Astrocyte (in vitro differentiated cells and primary cell): ENCODE measurements around the gene TBC1D19. TPM values are rescaled to one million over a fixed set of nuclear protein-coding genes. Genes with fewer than 3 reads are reported as not detected.

Experiments
- DNase-seq: peaks from one replicate; pipeline ENCODE4 v3.0.0-alpha.2; 2010; ENCODE audit warnings: low read depth
- FAIRE-seq: peaks from 2 replicates; lab custom pipeline; 2011; peaks lifted over from hg19 to GRCh38; lab: Jason Lieb, UNC
- H2AFZ ChIP-seq: 2 replicates; pipeline ENCODE4 v1.6.0; 2012; ENCODE audit warnings: low read depth, low read length, inconsistent platforms
- H3K27ac ChIP-seq: 2 replicates; pipeline ENCODE4 v1.5.1; 2011; ENCODE audit warnings: low read depth, low read length, inconsistent platforms
- H3K27me3 ChIP-seq: 2 replicates; pipeline ENCODE4 v1.6.0; 2011; ENCODE audit warnings: low read length, inconsistent platforms; ENCODE audit not compliant: insufficient read depth
- H3K36me3 ChIP-seq: 2 replicates; pipeline ENCODE4 v1.5.1; 2011; ENCODE audit warnings: low read length, inconsistent platforms; ENCODE audit not compliant: insufficient read depth
- H3K4me1 ChIP-seq: 2 replicates; pipeline ENCODE4 v1.5.1; 2011; ENCODE audit warnings: low read length, inconsistent platforms; ENCODE audit not compliant: insufficient read depth
- H3K4me2 ChIP-seq: 2 replicates; pipeline ENCODE4 v1.6.0; 2012; ENCODE audit warnings: low read length, inconsistent platforms
- H3K4me3 ChIP-seq: 2 replicates; pipeline ENCODE4 v1.5.1; 2011; ENCODE audit warnings: low read depth, mild to moderate bottlenecking, low read length, inconsistent platforms; ENCODE audit not compliant: insufficient read depth
- H3K79me2 ChIP-seq: 2 replicates; pipeline ENCODE4 v1.6.0; 2012; ENCODE audit warnings: mild to moderate bottlenecking, low read length, inconsistent platforms; ENCODE audit not compliant: insufficient read depth
- H3K9ac ChIP-seq: 2 replicates; pipeline ENCODE4 v1.6.0; 2012; ENCODE audit warnings: mild to moderate bottlenecking, low read length, inconsistent platforms
- H3K9me3 ChIP-seq: 2 replicates; pipeline ENCODE4 v1.5.1; 2012; ENCODE audit warnings: low read depth, mild to moderate bottlenecking, low read length, inconsistent platforms; ENCODE audit not compliant: insufficient read depth
- H4K20me1 ChIP-seq: 2 replicates; pipeline ENCODE4 v1.6.0; 2012; ENCODE audit warnings: low read length, inconsistent platforms; ENCODE audit not compliant: insufficient read depth
- H3K27ac Mint-ChIP-seq: one replicate; pipeline ENCODE4 v1.8.0; 2021; ENCODE audit warnings: mild to moderate bottlenecking, mixed read lengths; ENCODE audit not compliant: unreplicated experiment
- H3K27me3 Mint-ChIP-seq: one replicate; pipeline ENCODE4 v1.8.0; 2021; ENCODE audit warnings: low read depth, mixed read lengths; ENCODE audit not compliant: unreplicated experiment
- H3K36me3 Mint-ChIP-seq: one replicate; pipeline ENCODE4 v1.8.0; 2021; ENCODE audit warnings: low read depth, mixed read lengths; ENCODE audit not compliant: unreplicated experiment
- H3K4me1 Mint-ChIP-seq: one replicate; pipeline ENCODE4 v1.8.0; 2021; ENCODE audit warnings: low read depth, mixed read lengths; ENCODE audit not compliant: unreplicated experiment
- H3K4me3 Mint-ChIP-seq: one replicate; pipeline ENCODE4 v1.8.0; 2021; ENCODE audit warnings: mild to moderate bottlenecking, moderate library complexity, mixed read lengths; ENCODE audit not compliant: unreplicated experiment
- H3K9me3 Mint-ChIP-seq: one replicate; pipeline ENCODE4 v1.8.0; 2021; ENCODE audit warnings: mild to moderate bottlenecking, mixed read lengths; ENCODE audit not compliant: unreplicated experiment
- EZH2 ChIP-seq: IDR thresholded peaks from 2 replicates; pipeline ENCODE4 v1.6.1; 2012; ENCODE audit warnings: mild to moderate bottlenecking, low read length, inconsistent platforms; ENCODE audit not compliant: insufficient read depth
- total RNA-seq: library from RNA; stranded (reverse); gene quantifications from 2 replicates; pipeline ENCODE4 v1.2.1, GENCODE V29; 2021
- TF ChIP-seq, protein P1 (sequence below): IDR thresholded peaks from 2 replicates; pipeline ENCODE4 v1.5.1; 2011; ENCODE audit warnings: low read depth, mild to moderate bottlenecking, inconsistent platforms, low read length, moderate library complexity; ENCODE audit not compliant: insufficient read depth

TBC1D19 gene
- total RNA-seq, 1 donor from 2014 or later = 10.5 TPM

DNA sequence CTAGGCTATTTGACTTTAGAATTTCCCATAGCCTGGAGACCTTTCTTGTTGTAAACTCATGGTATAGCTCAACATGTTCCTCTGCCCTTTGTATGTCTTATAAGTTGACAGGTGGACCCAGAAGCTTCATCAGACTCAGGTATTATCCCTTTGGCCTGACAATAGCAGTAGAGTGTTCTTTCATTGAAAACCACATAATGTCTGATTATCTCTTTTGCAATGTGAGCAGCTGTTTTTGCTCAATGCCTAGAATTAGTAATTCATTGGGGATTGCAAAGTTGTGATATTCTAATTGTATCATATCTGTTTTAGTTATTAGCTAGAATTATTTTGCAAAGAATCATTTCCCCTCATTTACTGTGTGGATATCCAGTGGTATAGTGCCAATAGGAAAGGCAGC is 27.5 kb downstream of the TBC1D19 start:
- no peak for DNase-seq

DNA sequence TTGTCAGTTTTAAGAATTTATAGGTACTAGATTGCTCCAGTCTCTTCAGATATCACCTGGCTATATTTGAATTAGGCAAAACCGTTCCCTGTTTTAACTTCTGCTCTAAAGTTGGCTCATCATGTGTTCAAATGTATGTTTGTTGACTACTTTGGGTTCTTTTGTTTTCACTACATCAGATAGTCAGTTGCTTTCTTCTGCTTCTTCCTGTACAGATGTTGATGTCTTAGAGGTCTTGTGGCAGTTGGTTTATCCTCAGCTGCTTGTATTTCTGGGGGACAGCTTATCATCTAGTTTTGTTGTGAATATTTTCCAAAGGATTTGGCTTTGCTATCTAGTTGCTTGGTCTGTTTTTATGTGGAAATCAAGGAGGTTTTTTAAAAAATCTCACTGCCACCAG is 28.0 kb downstream of the TBC1D19 start:
- H3K27me3 Mint-ChIP-seq = no peaks in the 10 kb centered on the region
- TF ChIP-seq, protein P1, sequence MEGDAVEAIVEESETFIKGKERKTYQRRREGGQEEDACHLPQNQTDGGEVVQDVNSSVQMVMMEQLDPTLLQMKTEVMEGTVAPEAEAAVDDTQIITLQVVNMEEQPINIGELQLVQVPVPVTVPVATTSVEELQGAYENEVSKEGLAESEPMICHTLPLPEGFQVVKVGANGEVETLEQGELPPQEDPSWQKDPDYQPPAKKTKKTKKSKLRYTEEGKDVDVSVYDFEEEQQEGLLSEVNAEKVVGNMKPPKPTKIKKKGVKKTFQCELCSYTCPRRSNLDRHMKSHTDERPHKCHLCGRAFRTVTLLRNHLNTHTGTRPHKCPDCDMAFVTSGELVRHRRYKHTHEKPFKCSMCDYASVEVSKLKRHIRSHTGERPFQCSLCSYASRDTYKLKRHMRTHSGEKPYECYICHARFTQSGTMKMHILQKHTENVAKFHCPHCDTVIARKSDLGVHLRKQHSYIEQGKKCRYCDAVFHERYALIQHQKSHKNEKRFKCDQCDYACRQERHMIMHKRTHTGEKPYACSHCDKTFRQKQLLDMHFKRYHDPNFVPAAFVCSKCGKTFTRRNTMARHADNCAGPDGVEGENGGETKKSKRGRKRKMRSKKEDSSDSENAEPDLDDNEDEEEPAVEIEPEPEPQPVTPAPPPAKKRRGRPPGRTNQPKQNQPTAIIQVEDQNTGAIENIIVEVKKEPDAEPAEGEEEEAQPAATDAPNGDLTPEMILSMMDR = no peak
- no peak for TF ChIP-seq EZH2
- peaks cover 1% of the 10 kb centered on the region for H3K4me1 Mint-ChIP-seq
- no peaks in the 10 kb centered on the region for H3K27me3 ChIP-seq
- no peak overlapping the region for H3K4me2 ChIP-seq
- H3K9ac ChIP-seq = no peak overlapping the region
- no peak overlapping the region for H3K27ac ChIP-seq
- no peak overlapping the region for H3K27ac Mint-ChIP-seq
- H4K20me1 ChIP-seq = peaks cover 23% of the 10 kb centered on the region
- H2AFZ ChIP-seq = no peak overlapping the region
- H3K4me1 ChIP-seq = no peaks in the 10 kb centered on the region
- H3K4me3 Mint-ChIP-seq = no peak overlapping the region
- H3K36me3 ChIP-seq = no peaks in the 10 kb centered on the region
- H3K79me2 ChIP-seq = peaks cover 72% of the 10 kb centered on the region
- H3K9me3 Mint-ChIP-seq = no peaks in the 10 kb centered on the region
- H3K36me3 Mint-ChIP-seq = no peaks in the 10 kb centered on the region
- no peaks in the 10 kb centered on the region for H3K9me3 ChIP-seq
- FAIRE-seq (no peak), DNase-seq (no peak)
- H3K4me3 ChIP-seq = no peak overlapping the region

More for the DNA sequence above, 27.5 kb downstream of the TBC1D19 start:
- Histone ChIP-seq H3K9me3 (no peaks in the 10 kb centered on the region), H3K9ac (no peak overlapping the region), H3K4me3 (no peak overlapping the region), H4K20me1 (peaks cover 28% of the 10 kb centered on the region), H3K4me2 (no peak overlapping the region), H3K36me3 (no peaks in the 10 kb centered on the region), H3K79me2 (peaks cover 77% of the 10 kb centered on the region), H3K27ac (no peak overlapping the region), H3K27me3 (no peaks in the 10 kb centered on the region), H3K4me1 (no peaks in the 10 kb centered on the region), H2AFZ (no peak overlapping the region)
- no peaks in the 10 kb centered on the region for H3K9me3 Mint-ChIP-seq
- peaks cover 1% of the 10 kb centered on the region for H3K4me1 Mint-ChIP-seq
- H3K4me3 Mint-ChIP-seq = no peak overlapping the region
- no peaks in the 10 kb centered on the region for H3K27me3 Mint-ChIP-seq
- TF ChIP-seq EZH2 = no peak
- TF ChIP-seq, protein P1 = no peak
- no peak for FAIRE-seq
- H3K36me3 Mint-ChIP-seq = no peaks in the 10 kb centered on the region
- H3K27ac Mint-ChIP-seq = no peak overlapping the region

DNA sequence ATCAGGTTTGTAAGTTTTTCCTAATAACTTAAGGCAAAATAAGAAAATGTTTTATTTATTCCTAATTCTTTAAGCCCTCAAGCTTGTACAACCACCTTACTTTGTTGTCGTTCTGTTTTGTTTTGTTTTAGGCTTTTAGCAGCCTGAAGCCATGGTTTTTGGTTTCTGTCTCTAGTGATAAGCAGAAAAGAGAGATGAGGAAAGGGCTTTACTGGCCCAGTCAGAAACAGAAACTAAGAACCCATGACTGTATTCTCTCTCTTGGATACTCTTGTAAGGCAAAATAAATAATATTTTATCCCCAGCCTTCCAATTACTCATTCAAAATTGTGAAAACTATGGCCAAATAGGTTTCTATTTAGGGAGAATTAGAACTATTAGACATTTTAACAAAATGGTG is 29.4 kb downstream of the TBC1D19 start:
- no peak for FAIRE-seq

More for the DNA sequence above, 29.4 kb downstream of the TBC1D19 start:
- Histone ChIP-seq H4K20me1 (peaks cover 12% of the 10 kb centered on the region), H3K4me3 (no peak overlapping the region), H3K9ac (no peak overlapping the region), H3K27ac (no peak overlapping the region), H3K4me2 (no peak overlapping the region), H3K36me3 (no peaks in the 10 kb centered on the region), H3K9me3 (no peaks in the 10 kb centered on the region), H3K79me2 (peaks cover 59% of the 10 kb centered on the region), H3K27me3 (no peaks in the 10 kb centered on the region), H2AFZ (no peak overlapping the region), H3K4me1 (no peaks in the 10 kb centered on the region)
- H3K9me3 Mint-ChIP-seq = no peaks in the 10 kb centered on the region
- no peaks in the 10 kb centered on the region for H3K27me3 Mint-ChIP-seq
- DNase-seq = peak; percentile 12
- H3K27ac Mint-ChIP-seq = no peak overlapping the region
- TF ChIP-seq, protein P1 = no peak
- TF ChIP-seq EZH2 = no peak
- H3K4me3 Mint-ChIP-seq = no peak overlapping the region
- peaks cover 1% of the 10 kb centered on the region for H3K36me3 Mint-ChIP-seq
- peaks cover 1% of the 10 kb centered on the region for H3K4me1 Mint-ChIP-seq
